Stimulated activated naive CD4-positive, alpha-beta T cell treated with Interleukin-2 at 50 U/mL for 16 hours (primary cell): Measurements from ENCODE around the gene GPC3.

Source experiments
- DNase-seq: peaks from one replicate; lab custom pipeline; 2025; lab: John Stamatoyannopoulos, UW

GPC3 gene

GRCh38 chrX:133497356-133497755 lies 488.0 kb downstream of the GPC3 start:
- DNase-seq: no peak

GRCh38 chrX:133495464-133496391 lies 489.7 kb downstream of the GPC3 start:
- DNase-seq: no peak

- DNase-seq: no peak
Observed at GRCh38 chrX:133493366-133493765, 492.0 kb downstream of the GPC3 start.

GRCh38 chrX:133490955-133491354 lies 494.4 kb downstream of the GPC3 start:
- DNase-seq: no peak
